Fibroblast of skin of scalp (primary cell): Measurements from ENCODE around the gene CAPN7.

ENCODE experiments used
- DNase-seq: peaks from one replicate; pipeline ENCODE4 v3.0.0-alpha.2; 2013

The CAPN7 gene

DNA sequence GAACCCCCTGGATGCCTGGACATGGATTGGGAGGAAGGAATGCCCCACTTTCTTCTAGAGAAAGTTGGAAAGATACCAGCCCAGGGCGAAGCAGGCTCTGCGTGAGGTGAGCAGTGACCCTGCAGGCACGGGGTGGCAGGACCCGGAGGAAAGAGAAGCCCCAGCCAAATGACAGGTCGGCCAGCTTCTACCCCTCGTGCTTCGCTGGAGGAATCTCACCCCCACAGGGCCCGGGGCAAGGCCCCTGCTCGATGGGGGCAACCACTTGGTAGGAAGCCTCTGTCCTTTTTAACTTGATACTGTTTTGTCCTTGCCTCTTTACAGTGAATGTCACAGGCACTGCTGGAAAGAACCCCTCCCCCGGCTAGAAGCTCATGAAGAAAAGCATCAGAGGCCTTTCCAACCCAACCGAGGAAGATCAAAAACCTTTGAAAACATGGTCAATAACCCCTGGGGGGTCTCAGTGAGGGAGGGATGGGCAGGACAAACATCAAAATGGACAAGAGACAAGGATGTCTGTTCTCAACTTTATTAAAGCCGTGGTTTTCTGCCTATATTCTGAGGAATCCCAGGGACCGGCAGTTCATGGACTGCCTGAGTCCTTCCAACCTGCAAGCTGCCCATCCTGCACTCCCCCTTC lies 71.9 kb downstream of the CAPN7 start:
- no peak for DNase-seq

DNA sequence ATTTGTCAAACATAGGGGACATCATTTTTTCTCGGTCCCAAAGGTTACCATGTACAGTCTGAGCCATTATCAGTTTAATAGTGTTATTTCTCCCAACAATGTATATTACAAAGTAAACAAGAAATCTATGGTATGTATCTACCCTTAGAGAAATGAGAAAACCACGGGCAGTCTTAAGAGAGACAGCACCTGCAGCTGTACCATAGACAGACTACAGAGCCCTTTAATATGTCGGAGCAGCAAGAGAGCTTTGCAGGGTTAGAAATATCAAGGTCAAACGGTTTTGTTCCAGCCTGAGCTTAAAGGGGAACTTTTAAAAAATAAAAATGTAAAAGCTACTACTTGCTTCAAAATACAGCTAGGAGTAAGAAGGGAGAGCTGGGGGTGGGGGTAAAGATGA lies 73.2 kb downstream of the CAPN7 start:
- DNase-seq: no peak

DNA sequence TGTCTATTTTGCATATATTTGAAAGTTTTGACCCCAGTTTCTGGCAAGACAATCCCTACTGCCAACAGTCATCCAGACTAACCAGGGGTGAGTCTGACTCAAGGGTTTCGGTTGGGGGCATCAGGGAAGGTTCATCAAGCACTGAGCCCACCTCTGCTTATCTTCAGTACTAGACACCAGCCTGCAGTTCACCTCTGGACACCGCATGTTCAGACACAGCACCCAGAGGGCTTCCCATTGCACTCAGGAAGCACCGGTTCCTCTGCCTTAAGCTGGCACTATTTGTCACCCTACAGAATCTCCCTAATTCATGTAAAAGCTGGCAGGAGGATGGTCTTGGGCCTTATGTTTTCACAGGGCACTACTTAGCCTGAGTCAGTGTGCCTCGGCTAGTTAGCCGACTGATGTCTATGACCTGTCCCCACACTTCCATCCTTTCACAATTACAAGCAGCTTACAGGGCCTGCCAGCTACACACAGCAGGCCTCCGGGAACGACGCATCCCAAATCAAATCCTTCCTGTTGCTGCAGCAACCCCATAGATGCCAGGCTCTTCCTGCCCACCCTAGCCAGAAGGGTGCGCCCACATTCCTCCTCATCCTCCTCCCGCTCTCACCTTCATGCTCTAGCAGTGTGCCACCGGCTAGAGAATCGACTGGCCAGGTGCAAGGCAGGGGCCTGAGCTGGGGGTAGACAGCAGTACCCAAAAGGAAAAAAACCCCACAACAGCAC lies 73.8 kb downstream of the CAPN7 start:
- DNase-seq: no peak

DNA sequence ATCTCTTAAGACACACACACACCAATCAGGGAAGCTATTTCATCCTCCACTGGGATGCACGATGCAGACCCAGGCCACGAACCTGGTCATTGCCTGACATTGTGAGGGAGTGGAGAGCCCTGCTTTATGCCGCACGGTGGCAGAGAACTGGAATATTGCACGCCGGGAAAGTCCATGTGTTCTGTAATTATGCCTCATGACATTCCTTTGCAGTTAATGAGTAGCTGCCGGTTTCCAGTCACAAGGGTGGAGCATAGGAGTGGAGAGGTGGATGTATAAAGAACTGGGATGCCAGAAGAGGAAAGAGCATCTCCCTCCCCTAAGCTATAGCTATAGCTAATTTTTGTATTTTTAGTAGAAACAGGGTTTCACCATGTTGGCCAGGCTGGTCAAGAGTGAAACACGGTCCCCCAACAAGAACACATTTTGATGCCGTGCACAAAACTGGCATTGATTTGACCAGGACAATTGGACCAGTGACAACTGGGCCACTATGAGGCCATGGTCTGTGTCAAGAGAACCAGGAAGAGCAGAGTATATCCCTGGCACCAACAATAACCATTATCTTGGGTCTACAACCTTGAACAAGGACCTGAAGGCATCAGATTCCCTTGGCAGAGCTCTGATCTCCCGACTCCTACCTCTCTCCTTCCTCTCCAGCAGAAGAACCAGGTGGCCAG lies 74.9 kb downstream of the CAPN7 start:
- DNase-seq: no peak

DNA sequence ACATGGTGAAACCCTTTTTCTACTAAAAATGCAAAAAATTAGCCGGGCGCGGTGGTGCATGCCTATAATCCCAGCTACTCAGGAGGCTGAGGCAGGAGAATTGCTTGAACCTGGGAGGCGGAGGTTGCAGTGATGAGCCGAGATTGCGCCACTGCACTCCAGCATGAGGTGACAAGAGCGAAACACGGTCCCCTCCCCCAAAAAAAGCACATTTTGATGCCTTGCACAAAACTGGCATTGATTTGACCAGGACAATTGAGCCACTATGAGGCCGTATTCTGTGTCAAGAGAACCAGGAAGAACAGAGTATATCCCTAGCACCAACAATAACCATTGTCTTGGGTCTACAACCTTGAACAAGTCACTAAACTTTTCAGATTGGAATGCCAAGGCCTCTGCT lies 75.8 kb downstream of the CAPN7 start:
- no peak for DNase-seq

DNA sequence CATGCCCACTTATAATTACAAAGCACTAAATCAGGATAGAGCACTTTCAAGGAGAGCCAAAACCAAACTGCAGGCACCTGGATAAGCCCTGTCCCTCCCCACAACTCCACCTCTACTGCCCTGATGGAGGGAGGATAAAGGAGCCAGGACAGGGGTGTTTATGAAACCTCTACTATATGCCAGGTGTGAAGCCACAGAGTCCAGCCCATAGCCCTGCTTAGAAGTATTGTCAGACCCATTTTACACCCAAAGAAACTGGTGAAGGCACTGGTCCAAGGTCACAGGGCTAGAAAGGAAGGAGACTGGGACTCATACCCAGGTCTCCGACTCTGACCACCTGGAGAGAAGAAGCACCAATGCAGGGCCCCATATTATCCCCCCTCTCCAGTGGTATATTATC lies 77.7 kb downstream of the CAPN7 start:
- no peak for DNase-seq

DNA sequence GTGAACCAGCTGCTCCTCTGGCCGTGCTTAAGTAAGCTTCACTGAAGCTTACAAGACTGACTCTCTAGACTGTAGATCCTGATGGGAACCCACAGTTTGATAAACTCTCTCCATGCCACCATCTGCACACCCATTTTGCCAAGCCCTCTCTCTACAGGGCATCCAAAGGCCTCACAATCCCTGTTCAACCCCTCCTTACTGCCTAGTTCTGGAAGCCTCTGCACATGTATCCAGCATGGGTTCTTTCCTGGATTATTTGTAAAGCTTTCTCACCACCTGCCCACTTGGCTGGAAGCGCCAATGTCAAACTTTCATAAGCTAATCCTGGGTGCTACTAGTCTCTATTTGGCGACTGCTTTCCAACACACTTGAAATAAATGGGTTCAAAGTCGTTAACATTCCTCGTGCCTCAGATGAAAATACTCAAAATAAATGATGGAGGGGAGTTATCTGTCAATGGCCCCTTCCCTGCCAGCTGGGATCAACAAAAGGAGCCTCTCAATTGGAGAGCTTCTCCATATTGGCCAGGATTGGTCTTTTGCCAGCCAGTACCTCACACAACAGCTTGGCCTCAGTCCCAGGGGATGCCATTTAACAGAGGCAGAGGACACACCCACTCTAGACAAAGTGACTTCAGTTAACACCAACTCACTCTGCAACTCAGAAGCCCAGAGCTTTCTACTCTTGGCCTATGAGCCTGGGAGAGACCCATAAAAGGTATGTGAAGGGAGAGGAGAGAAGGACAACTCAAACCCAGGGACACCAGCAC lies 78.3 kb downstream of the CAPN7 start:
- peak; percentile 35 for DNase-seq

DNA sequence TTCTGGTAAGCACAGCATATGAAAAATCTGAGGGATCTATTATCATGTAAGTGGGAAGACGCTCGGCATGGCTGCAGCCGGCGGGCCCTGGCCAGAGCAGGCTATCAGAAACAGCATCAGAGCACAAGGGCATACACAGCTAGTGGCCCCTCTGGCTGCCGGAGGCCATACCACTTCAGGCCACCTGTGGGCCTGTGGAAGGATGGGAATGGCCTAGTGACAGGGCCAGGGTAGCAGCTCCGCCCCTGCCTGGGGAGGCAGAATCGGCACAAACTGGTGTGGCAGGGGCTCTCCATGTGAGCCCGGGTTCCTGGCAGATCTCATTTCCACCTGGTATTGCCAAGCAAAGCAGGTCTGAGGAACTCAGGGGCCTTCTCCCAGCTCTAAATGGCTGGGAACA lies 80.0 kb downstream of the CAPN7 start:
- no peak for DNase-seq

DNA sequence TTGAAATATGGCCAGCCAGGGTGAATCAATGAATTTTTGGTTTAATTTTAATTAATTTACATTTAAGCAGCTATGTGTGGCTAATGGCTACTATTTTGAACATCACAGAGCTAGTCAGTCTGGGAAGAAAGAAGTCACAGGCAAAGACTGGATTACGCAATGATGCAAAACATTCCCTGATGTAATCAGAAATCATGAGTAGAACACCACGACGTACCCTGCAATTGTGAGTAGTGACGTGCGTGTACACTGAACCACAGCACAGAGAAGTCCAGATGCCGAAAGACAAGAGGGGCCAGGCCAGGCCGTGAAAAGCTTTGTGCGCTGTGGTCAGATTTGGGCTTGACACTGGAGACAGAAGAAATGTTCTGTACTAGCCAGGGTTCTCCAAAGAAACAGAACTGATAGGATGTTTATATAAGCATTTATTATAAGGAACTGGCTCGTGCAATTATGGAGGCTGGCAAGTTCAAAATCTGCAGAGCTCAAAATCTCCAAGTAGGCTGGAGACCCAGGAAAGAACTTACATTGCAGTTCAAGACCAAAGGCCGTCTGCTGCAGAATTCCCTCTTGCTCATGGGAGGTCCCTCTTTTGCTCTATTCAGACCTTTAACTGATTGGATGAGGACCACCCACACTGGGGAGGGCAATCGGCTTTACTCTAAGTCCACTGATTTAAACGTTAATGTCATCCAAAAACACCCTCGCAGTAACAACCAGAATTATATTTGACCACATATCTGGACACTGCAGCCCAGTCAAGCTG lies 81.7 kb downstream of the CAPN7 start:
- peak; percentile 61 for DNase-seq

DNA sequence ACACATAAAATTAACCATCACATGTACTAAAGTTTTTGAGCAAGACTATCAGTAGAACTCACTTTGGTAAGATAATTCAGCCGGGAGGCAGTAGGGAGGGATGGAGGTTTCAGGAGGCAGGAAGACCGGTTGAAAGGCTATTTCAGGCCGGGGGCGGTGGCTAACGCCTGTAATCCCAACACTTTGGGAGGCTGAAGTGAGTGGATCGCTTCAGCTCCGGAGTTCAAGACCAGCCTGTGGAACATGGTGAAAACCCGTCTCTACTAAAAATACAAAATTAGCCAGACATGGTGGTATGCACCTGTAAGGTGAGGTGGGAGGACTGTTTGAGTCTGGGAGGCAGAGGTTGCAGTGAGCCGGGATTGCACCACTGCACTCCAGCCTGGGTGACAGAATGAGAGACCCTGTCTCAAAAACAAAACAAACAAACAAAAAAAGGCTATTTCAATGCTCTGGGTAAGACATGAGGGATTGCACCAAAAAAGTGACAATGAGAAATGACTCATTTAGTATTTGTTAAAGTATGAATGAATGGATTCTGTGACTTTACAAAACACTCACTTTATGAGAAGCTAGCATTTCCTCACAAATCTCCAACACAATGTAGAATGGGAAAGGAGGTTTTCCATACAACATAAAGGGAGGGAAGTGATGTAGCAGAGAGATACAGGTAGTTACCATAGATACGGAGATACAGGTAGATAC lies 82.4 kb downstream of the CAPN7 start:
- no peak for DNase-seq

DNA sequence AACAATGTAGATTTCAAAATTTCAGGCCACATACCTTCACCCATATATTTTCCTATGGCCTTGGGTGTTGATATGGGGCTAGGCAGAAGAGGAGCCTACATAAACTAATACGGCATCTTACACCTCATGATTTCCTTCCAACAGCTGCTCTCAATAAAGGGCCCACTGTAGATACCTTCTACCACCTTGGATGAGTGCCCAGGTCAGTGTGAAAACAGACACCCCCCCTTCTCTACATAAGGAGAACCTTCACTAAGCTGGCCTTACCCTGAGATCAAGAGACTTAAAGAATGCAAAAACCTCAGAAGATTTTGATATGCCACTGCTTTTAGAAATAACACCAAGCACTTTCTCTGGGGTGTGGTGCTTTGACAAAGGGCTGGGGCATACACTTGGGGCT lies 83.6 kb downstream of the CAPN7 start:
- DNase-seq: no peak

DNA sequence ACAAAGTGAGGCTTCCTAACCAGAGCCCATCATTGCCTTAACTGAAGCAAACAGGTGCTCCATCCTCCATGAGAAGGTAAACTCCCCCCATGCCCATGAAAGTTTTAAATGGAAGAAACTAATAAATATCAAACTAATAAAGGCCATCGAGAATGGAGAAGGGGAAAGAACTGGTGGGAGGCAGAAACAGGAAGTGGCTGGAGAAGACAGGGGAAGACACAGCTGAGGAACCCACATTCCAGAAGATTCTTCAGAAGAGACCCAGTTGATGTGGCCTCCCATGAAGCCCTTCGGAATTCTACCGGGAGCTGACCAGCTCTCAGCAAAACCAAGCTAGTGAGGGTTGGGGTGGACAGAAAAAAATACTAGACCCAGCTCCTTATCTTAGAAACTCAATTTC lies 84.7 kb downstream of the CAPN7 start:
- no peak for DNase-seq

DNA sequence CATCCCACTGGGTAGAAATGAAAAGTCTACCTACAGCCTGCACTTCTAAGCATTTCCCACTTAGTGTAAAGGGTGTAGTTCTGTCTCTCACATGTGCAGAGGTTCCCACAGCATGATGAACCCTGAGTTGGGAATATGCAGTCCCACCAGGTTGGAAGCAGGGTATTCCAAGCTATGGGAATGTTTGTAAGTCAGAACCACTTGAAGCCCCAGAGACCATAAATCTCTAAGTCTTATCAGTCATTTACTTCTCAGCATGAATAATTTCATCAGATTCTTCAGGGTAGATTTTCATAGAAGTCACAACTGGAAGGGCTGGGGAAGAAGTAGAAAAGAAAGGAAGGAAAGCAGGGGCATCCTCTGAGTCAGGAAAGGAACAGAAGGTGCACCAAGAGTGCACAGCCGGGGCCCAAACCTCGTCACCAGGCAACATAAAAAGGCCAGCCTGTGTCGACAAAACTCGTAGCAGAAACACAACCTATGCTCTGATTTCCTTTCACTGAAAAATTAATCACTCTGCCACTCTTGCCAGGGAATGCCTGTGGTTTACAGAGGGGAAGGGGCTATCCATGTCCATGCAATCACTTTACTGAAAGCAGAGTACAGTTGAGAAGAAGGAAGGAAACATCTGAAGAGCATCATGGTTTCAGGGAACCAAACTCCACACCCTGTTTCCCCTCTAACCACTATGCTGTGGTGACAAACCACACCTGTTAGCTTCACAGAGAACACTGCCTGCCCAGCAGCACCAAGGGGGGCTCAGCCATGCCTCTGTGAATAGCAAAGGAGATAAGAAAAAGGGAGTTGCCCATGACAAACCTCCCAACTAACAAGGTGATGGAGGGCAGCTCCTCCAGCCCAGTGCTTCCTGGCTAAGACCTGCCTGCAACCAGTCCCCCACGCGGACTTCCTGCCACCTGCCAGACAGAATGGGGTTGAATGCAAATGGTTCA lies 85.8 kb downstream of the CAPN7 start:
- peak; percentile 35 for DNase-seq

DNA sequence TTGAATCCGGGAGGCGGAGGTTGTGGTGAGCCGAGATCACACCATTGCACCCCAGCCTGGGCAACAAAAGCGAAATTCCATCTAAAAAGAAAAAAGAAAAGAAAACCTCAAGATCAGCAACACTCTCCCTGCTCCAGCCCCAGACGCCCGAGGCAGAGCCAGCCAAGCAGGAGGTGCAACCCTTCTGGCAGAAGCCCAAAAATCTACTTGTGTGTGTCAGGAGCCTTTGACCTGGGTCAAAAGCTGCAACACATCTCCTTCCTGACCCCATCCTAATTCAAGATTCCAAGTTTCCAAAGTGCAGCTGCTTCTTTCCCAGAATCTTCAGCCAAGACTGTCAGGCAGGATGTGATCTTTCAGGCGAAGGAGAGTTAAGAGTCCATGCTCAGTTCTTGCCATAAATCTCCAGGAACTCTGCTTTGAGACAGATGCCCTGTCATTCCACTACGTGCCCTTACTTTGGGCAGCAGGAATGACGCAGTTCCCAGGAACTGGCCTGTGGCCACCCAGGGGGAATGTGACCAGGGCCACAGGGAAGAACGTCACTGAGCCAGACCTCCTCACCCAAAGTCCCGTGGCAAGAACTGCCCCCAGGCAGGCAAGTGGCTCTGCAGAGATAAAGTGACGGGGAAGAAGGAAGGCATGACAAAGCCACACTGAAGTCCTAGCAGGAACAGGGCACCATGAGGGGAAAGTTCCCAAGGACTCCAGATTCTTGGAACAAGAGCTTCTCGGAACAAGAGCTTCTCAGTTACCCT lies 86.9 kb downstream of the CAPN7 start:
- DNase-seq: no peak

DNA sequence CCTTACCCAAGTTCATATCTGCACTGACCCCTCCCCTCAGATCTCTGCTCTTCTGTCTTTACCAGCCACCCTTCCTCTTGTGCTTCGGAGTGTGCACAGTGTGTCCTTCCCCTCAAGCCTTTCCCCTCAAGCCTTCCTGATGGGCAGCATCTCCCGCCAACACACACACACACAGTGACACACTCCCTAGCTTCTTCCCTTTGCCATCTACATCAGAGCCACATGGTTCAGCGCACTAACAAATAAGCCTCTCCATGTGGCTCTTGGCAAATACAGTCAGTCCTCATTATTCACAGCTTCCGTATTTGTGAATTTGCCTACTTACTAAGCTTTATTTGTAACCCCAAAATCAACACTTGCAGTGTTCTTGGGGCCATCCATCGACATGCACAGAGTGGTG lies 88.9 kb downstream of the CAPN7 start:
- no peak for DNase-seq

DNA sequence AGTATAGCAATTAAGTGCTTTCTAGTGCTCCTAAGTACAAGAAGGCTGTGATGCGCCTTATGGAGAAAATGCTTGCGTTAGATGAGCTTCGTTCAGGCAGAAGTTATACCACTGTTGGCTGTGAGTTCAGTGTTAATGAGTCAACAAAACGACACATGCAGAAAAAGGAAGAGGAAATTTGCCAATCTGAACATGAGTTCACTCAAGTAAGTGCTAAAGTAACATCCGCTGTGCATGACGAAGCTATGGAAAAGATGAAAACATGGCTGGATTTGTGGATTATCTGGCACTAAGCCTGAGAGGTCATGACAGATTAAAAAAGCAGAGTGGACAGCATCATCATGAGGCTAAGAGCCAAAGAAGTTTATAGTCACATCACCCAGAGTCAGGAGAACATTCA lies 89.5 kb downstream of the CAPN7 start:
- peak; percentile 37 for DNase-seq

DNA sequence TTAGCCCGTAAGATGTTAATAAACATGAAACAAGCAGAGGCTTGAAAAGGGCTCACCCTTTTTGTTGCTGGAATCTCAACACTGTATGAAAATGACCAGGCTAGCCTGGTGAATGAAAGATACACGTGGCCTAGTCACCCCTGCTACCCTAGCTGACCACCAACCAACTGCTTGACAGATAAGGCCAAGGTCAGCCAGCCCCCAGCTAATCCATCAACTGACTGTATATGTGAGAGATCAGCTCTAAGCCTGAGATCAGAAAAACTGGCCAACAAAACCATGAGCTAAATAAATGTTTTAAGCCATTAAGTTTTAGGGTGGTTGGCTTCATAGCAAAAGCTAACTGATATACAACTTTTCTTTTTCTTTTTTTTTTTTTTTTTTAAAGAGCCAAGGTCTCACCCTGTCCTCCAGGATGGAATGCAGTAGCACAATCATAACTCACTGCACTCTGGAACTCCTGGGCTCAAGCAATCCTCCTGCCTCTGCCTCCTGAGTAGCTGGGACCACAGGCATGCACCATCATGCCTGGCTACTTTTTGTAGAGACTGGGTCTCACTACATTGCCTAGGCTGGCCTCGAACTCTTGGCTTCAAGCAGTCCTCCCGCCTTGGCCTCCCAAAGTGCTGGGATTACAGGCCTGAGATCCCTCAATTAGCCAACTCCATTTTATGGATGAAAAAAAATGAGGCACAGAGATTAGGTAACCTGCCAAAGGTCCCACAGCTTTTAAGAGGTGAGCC lies 91.7 kb downstream of the CAPN7 start:
- no peak for DNase-seq

DNA sequence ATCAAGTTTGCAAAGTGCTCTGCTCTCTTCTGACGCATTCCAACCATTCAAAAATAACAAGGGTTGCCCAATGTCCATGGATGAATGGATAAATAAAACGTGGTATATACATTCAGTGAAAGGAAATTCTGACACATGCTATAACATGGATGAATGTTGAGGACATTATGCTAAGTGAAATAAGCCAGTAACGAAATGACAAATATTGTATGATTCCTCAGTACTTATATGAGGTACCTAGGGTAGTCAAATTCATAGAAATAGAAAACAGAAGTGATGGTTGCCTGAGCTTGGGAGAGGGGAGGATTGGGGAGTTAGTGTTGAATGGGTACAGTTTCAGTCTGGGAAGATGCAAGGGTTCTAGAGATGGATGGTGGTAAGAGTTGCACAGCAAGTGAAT lies 92.5 kb downstream of the CAPN7 start:
- DNase-seq: no peak

DNA sequence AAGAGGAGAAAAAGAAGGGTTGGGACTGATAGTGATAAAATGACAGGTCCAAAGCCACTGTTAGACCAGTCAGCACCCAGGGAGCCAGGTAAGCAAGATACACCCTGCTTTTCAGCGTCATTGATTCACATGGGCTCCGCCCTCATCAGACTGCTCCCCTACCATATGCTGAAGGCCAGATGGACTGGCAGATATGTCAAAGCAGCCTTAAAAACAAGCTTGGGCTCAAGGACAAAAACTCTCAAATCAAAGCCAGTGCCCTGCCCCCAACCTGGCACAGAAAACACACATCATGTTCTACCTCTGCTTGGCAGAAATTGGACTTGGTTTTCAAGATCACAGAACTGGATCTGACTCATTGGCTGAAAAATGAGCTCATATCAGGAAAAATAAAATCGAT lies 93.0 kb downstream of the CAPN7 start:
- DNase-seq: no peak
